Measurements from ENCODE around the gene D2HGDH. TPM values are rescaled to one million over a fixed set of nuclear protein-coding genes. Genes with fewer than 3 reads are reported as not detected.
"Not testable (repeated sequence)": the region's sequence is repeated elsewhere in the genome, so short reads cannot be mapped to it uniquely, and the experiment has no call there.

The D2HGDH gene
- total and polyA plus RNA-seq, 5 donors from 2014 or later: 0.73 to 38.4 (median 3.1) TPM

GRCh38 chr2:241777170-241777685 is 42.8 kb downstream of the D2HGDH start:
- Mint-ChIP-seq H3K4me1 (peaks cover under 1 to 8% (median 3%) of the 10 kb centered on the region in 4 donors), H3K27ac (no peak overlapping the region), H3K9me3 (peaks cover 0 to 8% (median 2%) of the 10 kb centered on the region in 7 donors), H3K27me3 (no peaks in the 10 kb centered on the region), H3K4me3 (no peak overlapping the region), H3K36me3 (no peaks in the 10 kb centered on the region)
- Histone ChIP-seq H3K27ac (ENCODE audit: insufficient read depth, low read length, poor library complexity, severe bottlenecking) (no peak overlapping the region), H3K4me1 (ENCODE audit: control insufficient read depth, insufficient read depth, low read length, poor library complexity, severe bottlenecking) (peaks cover 5% of the 10 kb centered on the region), H3K9me3 (ENCODE audit: control insufficient read depth in 2 of 2, low read length in 2 of 2) (peaks cover 0 to 5% of the 10 kb centered on the region in 2 experiments), H3K4me3 (ENCODE audit: low read depth, low read length) (no peak overlapping the region), H3K27me3 (ENCODE audit: control insufficient read depth, insufficient read depth, low read length) (no peaks in the 10 kb centered on the region), H3K36me3 (ENCODE audit: control insufficient read depth, insufficient read depth, low read length) (no peaks in the 10 kb centered on the region)
- ATAC-seq (ENCODE audit: low read depth in 2 of 2) (no peak), DNase-seq (no peak)

- Mint-ChIP-seq H3K27ac (no peak overlapping the region), H3K9me3 (peaks cover 0 to 8% (median 2%) of the 10 kb centered on the region in 7 donors), H3K36me3 (no peaks in the 10 kb centered on the region), H3K27me3 (no peaks in the 10 kb centered on the region), H3K4me1 (peaks cover 0 to 1% (median 0%) of the 10 kb centered on the region in 4 donors), H3K4me3 (no peak overlapping the region)
- H3K27ac ChIP-seq (ENCODE audit: insufficient read depth, low read length, poor library complexity, severe bottlenecking): no peak overlapping the region
- H3K4me1 ChIP-seq (ENCODE audit: control insufficient read depth, insufficient read depth, low read length, poor library complexity, severe bottlenecking): no peaks in the 10 kb centered on the region
- no peak for ATAC-seq (ENCODE audit: low read depth in 2 of 2)
- H3K27me3 ChIP-seq (ENCODE audit: control insufficient read depth, insufficient read depth, low read length): no peaks in the 10 kb centered on the region
- no peaks in the 10 kb centered on the region for H3K36me3 ChIP-seq (ENCODE audit: control insufficient read depth, insufficient read depth, low read length)
- H3K9me3 ChIP-seq (ENCODE audit: control insufficient read depth in 2 of 2, low read length in 2 of 2): peaks cover 0 to 5% of the 10 kb centered on the region in 2 experiments
- no peak for DNase-seq
- H3K4me3 ChIP-seq (ENCODE audit: low read depth, low read length): no peak overlapping the region
Measured at GRCh38 chr2:241777686-241778627, 43.5 kb downstream of the D2HGDH start.

- Mint-ChIP-seq H3K27ac (no peak overlapping the region), H3K4me3 (no peak overlapping the region), H3K36me3 (no peaks in the 10 kb centered on the region), H3K4me1 (no peaks in the 10 kb centered on the region), H3K9me3 (peaks cover 0 to 8% (median 2%) of the 10 kb centered on the region in 7 donors), H3K27me3 (peaks cover 3% of the 10 kb centered on the region)
- no peak for ATAC-seq (ENCODE audit: low read depth in 2 of 2)
- Histone ChIP-seq H3K9me3 (ENCODE audit: control insufficient read depth in 2 of 2, low read length in 2 of 2) (peaks cover 0 to 5% of the 10 kb centered on the region in 2 experiments), H3K27ac (ENCODE audit: insufficient read depth, low read length, poor library complexity, severe bottlenecking) (no peak overlapping the region), H3K36me3 (ENCODE audit: control insufficient read depth, insufficient read depth, low read length) (no peaks in the 10 kb centered on the region), H3K27me3 (ENCODE audit: control insufficient read depth, insufficient read depth, low read length) (no peaks in the 10 kb centered on the region), H3K4me3 (ENCODE audit: low read depth, low read length) (no peak overlapping the region), H3K4me1 (ENCODE audit: control insufficient read depth, insufficient read depth, low read length, poor library complexity, severe bottlenecking) (no peaks in the 10 kb centered on the region)
- DNase-seq: no peak
Measured at GRCh38 chr2:241780939-241781569, 46.6 kb downstream of the D2HGDH start.

GRCh38 chr2:241782053-241782452 is 47.6 kb downstream of the D2HGDH start:
- not testable (repeated sequence) for ATAC-seq (ENCODE audit: low read depth in 2 of 2); H3K27me3 ChIP-seq (ENCODE audit: control insufficient read depth, insufficient read depth, low read length); DNase-seq; H3K4me1 Mint-ChIP-seq; H3K4me1 ChIP-seq (ENCODE audit: control insufficient read depth, insufficient read depth, low read length, poor library complexity, severe bottlenecking); H3K4me3 ChIP-seq (ENCODE audit: low read depth, low read length); H3K36me3 ChIP-seq (ENCODE audit: control insufficient read depth, insufficient read depth, low read length); H3K9me3 Mint-ChIP-seq; H3K27ac ChIP-seq (ENCODE audit: insufficient read depth, low read length, poor library complexity, severe bottlenecking); H3K4me3 Mint-ChIP-seq; H3K27ac Mint-ChIP-seq; H3K36me3 Mint-ChIP-seq; H3K27me3 Mint-ChIP-seq; H3K9me3 ChIP-seq (ENCODE audit: control insufficient read depth in 2 of 2, low read length in 2 of 2)

GRCh38 chr2:241788135-241788534 is 53.7 kb downstream of the D2HGDH start:
- H3K27ac Mint-ChIP-seq: no peak overlapping the region
- H3K4me3 Mint-ChIP-seq: no peak overlapping the region
- DNase-seq (no peak), ATAC-seq (ENCODE audit: low read depth in 2 of 2) (no peak)
- Histone ChIP-seq H3K27ac (ENCODE audit: insufficient read depth, low read length, poor library complexity, severe bottlenecking) (no peak overlapping the region), H3K9me3 (ENCODE audit: control insufficient read depth in 2 of 2, low read length in 2 of 2) (no peaks in the 10 kb centered on the region), H3K36me3 (ENCODE audit: control insufficient read depth, insufficient read depth, low read length) (no peaks in the 10 kb centered on the region), H3K4me1 (ENCODE audit: control insufficient read depth, insufficient read depth, low read length, poor library complexity, severe bottlenecking) (no peaks in the 10 kb centered on the region), H3K27me3 (ENCODE audit: control insufficient read depth, insufficient read depth, low read length) (no peaks in the 10 kb centered on the region), H3K4me3 (ENCODE audit: low read depth, low read length) (no peak overlapping the region)
- H3K4me1 Mint-ChIP-seq: peaks cover 0 to 2% (median 0%) of the 10 kb centered on the region in 4 donors
- peaks cover 0 to 1% (median 0%) of the 10 kb centered on the region in 7 donors for H3K9me3 Mint-ChIP-seq
- peaks cover 9% of the 10 kb centered on the region for H3K27me3 Mint-ChIP-seq
- H3K36me3 Mint-ChIP-seq: no peaks in the 10 kb centered on the region

- no peak overlapping the region for H3K4me3 Mint-ChIP-seq
- no peak overlapping the region for H3K27ac Mint-ChIP-seq
Measured at GRCh38 chr2:241788572-241788971, 54.1 kb downstream of the D2HGDH start.

GRCh38 chr2:241791385-241791784 is 57.0 kb downstream of the D2HGDH start:
- H3K27ac ChIP-seq (ENCODE audit: insufficient read depth, low read length, poor library complexity, severe bottlenecking); H3K4me1 Mint-ChIP-seq; H3K4me1 ChIP-seq (ENCODE audit: control insufficient read depth, insufficient read depth, low read length, poor library complexity, severe bottlenecking); H3K9me3 Mint-ChIP-seq; H3K27me3 Mint-ChIP-seq; DNase-seq; ATAC-seq (ENCODE audit: low read depth in 2 of 2); H3K4me3 Mint-ChIP-seq; H3K27me3 ChIP-seq (ENCODE audit: control insufficient read depth, insufficient read depth, low read length); H3K36me3 Mint-ChIP-seq; H3K4me3 ChIP-seq (ENCODE audit: low read depth, low read length); H3K36me3 ChIP-seq (ENCODE audit: control insufficient read depth, insufficient read depth, low read length); H3K27ac Mint-ChIP-seq; H3K9me3 ChIP-seq (ENCODE audit: control insufficient read depth in 2 of 2, low read length in 2 of 2): not testable (repeated sequence)

More at GRCh38 chr2:241788572-241788971, 54.1 kb downstream of the D2HGDH start:
- H3K36me3 ChIP-seq (ENCODE audit: control insufficient read depth, insufficient read depth, low read length): no peaks in the 10 kb centered on the region
- Mint-ChIP-seq H3K9me3 (peaks cover 0 to 1% (median 0%) of the 10 kb centered on the region in 7 donors), H3K36me3 (no peaks in the 10 kb centered on the region), H3K27me3 (peaks cover 9% of the 10 kb centered on the region), H3K4me1 (peaks cover 0 to 2% (median 0%) of the 10 kb centered on the region in 4 donors)
- ATAC-seq (ENCODE audit: low read depth in 2 of 2) (no peak), DNase-seq (peak in 1 of 3 donors; percentile 18)
- H3K4me1 ChIP-seq (ENCODE audit: control insufficient read depth, insufficient read depth, low read length, poor library complexity, severe bottlenecking): no peaks in the 10 kb centered on the region
- H3K27me3 ChIP-seq (ENCODE audit: control insufficient read depth, insufficient read depth, low read length): no peaks in the 10 kb centered on the region
- H3K9me3 ChIP-seq (ENCODE audit: control insufficient read depth in 2 of 2, low read length in 2 of 2): no peaks in the 10 kb centered on the region
- H3K27ac ChIP-seq (ENCODE audit: insufficient read depth, low read length, poor library complexity, severe bottlenecking): no peak overlapping the region
- H3K4me3 ChIP-seq (ENCODE audit: low read depth, low read length): no peak overlapping the region
